Prostate gland (tissue), 2 donors: Measurements from ENCODE around the gene DTWD2.

ENCODE experiments used
- POLR2A ChIP-seq: fragments of 450-650 bp; IDR thresholded peaks from one replicate; pipeline ENCODE4 v1.6.1; 2016; ENCODE audit warnings: antibody characterized with exemption, mild to moderate bottlenecking
- TF ChIP-seq, protein P1 (sequence below), 4 experiments: fragments of 200-600 bp in 2 of 4; fragments of 450-650 bp in 2 of 4; sonication (generic) in 2 of 4; IDR thresholded peaks; 1 replicate in 3 of 4; 2 replicates in 1 of 4; pipeline ENCODE4 v1.5.1; 2016 to 2019; ENCODE audit warnings: antibody characterized with exemption in 4 of 4, mild to moderate bottlenecking in 2 of 4, moderate library complexity in 2 of 4

DNA sequence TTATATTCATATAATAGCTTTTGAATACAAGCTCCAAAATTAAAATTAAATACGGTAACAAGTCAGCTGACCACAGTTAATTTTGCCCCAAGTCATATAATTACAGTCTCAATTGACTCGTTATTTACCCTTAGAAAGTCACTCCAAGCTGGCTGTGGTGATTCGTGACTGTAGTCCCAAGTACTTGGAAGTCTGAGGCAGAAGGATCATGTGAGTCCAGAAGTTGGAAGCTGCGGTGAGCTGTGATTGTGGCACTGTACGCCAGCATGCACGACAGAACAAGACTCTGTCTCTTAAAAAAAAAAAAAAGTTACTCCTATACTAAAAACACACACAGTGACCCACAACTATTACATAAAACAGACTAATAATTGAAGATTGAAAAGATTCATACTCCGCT is 31.6 kb upstream of the DTWD2 start:
- TF ChIP-seq, protein P1, sequence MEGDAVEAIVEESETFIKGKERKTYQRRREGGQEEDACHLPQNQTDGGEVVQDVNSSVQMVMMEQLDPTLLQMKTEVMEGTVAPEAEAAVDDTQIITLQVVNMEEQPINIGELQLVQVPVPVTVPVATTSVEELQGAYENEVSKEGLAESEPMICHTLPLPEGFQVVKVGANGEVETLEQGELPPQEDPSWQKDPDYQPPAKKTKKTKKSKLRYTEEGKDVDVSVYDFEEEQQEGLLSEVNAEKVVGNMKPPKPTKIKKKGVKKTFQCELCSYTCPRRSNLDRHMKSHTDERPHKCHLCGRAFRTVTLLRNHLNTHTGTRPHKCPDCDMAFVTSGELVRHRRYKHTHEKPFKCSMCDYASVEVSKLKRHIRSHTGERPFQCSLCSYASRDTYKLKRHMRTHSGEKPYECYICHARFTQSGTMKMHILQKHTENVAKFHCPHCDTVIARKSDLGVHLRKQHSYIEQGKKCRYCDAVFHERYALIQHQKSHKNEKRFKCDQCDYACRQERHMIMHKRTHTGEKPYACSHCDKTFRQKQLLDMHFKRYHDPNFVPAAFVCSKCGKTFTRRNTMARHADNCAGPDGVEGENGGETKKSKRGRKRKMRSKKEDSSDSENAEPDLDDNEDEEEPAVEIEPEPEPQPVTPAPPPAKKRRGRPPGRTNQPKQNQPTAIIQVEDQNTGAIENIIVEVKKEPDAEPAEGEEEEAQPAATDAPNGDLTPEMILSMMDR (IDR thresholded peaks at IDR 0.05), result no peak
- no peak for TF ChIP-seq POLR2A
